ENCODE results near the gene LCOR. TPM values are rescaled to one million over a fixed set of nuclear protein-coding genes. Genes with fewer than 3 reads are reported as not detected.

The LCOR gene
- total and polyA plus RNA-seq, 2 of the 4 experiments (the other 2 are of a cell fraction), result 3.7 to 36.9 TPM

DNA sequence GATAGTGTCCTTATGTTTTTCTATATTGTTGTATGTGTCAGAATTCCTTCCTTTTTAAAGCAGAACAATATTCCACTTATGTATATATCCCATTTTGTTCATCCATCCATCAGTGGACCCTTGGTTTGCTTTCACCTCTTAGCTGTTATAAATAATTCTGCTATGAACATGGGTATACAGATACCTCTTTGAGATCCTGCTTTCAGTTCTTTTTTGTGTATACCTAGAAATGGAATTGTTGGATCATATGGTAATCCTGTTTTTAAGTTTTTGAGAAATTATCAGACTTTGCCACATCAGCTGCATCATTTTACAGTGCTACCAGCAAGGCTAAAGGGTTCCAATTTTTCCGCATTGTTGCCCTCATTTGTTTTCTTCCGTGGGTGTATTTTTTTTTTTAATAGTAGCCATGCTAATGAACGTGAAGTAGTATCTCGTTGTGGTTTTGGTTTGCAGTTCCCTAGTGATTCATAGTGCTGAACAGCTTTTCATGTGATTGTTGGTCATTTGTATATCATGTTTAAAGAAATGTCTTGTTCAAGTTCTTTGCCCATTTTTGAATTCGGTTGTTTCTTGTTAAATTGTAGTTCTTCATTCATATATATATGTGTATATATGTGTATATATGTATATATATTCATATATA is 87.8 kb downstream of the LCOR start:
- H2BK20ac ChIP-seq (ENCODE audit: low read depth, low read length), result no peak overlapping the region
- no peak overlapping the region for H3K4me2 ChIP-seq (ENCODE audit: low read depth, low read length)
- dilution Hi-C loops (cut with HindIII; ENCODE audit: low sequenced_read_pairs, unreplicated experiment), result no loop called here
- intact Hi-C loops (cut with micrococcal nuclease), result no loop called here
- peak; percentile 11 for DNase-seq
- WGBS, 2 experiments (ENCODE audit: extremely low coverage in 2 of 2, insufficient read length in 1 of 2), result no CpG with 5 or more reads among the region's 5 CpGs
- no TSS peak for BruUV-seq (replicated peaks)
- H3K9me1 ChIP-seq (ENCODE audit: insufficient read depth, low read length), result no peaks in the 10 kb centered on the region
- H4K20me1 ChIP-seq (ENCODE audit: insufficient read depth, low read length), result no peaks in the 10 kb centered on the region
- no peak overlapping the region for H3K4me3 ChIP-seq (ENCODE audit: insufficient read depth, low read depth, low read length)
- no peaks in the 10 kb centered on the region for H3K9me3 ChIP-seq (ENCODE audit: control insufficient read depth, insufficient read depth, low read length)
- H3K36me3 ChIP-seq (ENCODE audit: control insufficient read depth, insufficient read depth, low read length), result peaks cover 5% of the 10 kb centered on the region
- no peak overlapping the region for H3K9ac ChIP-seq (ENCODE audit: low read depth, low read length)
- no peak overlapping the region for H2BK120ac ChIP-seq (ENCODE audit: low read depth, low read length)
- TF ChIP-seq RAD21 (IDR thresholded peaks at IDR 0.05; ENCODE audit: low read length) (no peak), CHD1 (IDR thresholded peaks at IDR 0.05; ENCODE audit: low read depth, low read length) (no peak), RCOR1 (IDR thresholded peaks at IDR 0.05; ENCODE audit: insufficient replicate concordance, low read length) (no peak)
- no peak overlapping the region for H4K91ac ChIP-seq (ENCODE audit: insufficient read depth, low read depth, low read length)
- H3K79me1 ChIP-seq (ENCODE audit: low read depth in 1 of 2, low read length in 2 of 2), result peaks cover 32 to 45% of the 10 kb centered on the region in 2 experiments
- no peak overlapping the region for H2BK15ac ChIP-seq (ENCODE audit: low read depth, low read length)
- no peak overlapping the region for H2AK5ac ChIP-seq (ENCODE audit: low read depth, low read length)
- no peak overlapping the region for H3K27ac ChIP-seq (ENCODE audit: insufficient read depth, low read length)
- no peak overlapping the region for H2AK9ac ChIP-seq (replicated peaks; ENCODE audit: low read depth, low read length, poor library complexity)
- no peak overlapping the region for H3K23ac ChIP-seq (ENCODE audit: low read depth, low read length)
- H3K4ac ChIP-seq (ENCODE audit: low read depth, low read length), result no peak overlapping the region
- no peak overlapping the region for H3K14ac ChIP-seq (replicated peaks; ENCODE audit: low read depth, low read length)
- H2BK5ac ChIP-seq (ENCODE audit: low read depth, low read length, poor library complexity, severe bottlenecking), result no peak overlapping the region
- H3K18ac ChIP-seq (ENCODE audit: low read depth, low read length), result no peak overlapping the region
- CTCF ChIA-PET, result no interaction called here
- no peaks in the 10 kb centered on the region for H3K27me3 ChIP-seq (ENCODE audit: control insufficient read depth, insufficient read depth, low read length)
- ATAC-seq (ENCODE audit: low read depth), result no peak
- no peak overlapping the region for H2AFZ ChIP-seq (replicated peaks; ENCODE audit: low read length, poor library complexity)
- no peaks in the 10 kb centered on the region for H3K4me1 ChIP-seq (ENCODE audit: control insufficient read depth, insufficient read depth, low read length)
- H4K5ac ChIP-seq (ENCODE audit: low read depth, low read length), result no peak overlapping the region
- no peak overlapping the region for H3K56ac ChIP-seq (ENCODE audit: extremely low read depth, insufficient read depth, low read length)
- in situ Hi-C loops (cut with MboI; ENCODE audit: low sequenced_read_pairs), result no loop called here
- no peak overlapping the region for H4K8ac ChIP-seq (ENCODE audit: low read depth in 2 of 2, low read length in 2 of 2)
- POLR2A ChIA-PET (ENCODE audit: unreplicated experiment), result no interaction called here

All from IMR-90 (cell line).